Common myeloid progenitor, CD34-positive (primary cell): Measurements from ENCODE around the gene ARID3A.

Source experiments
- CTCF ChIA-PET: fragments of 350-600 bp; sonication (Branson Sonifier 250); formaldehyde crosslinking; loops from one replicate; lab custom pipeline; 2021; ENCODE audit warnings: antibody characterized with exemption; lab: Charles Lee
- POLR2A ChIA-PET: fragments of 350-600 bp; sonication (Branson Sonifier 250); formaldehyde crosslinking; loops from one replicate; lab custom pipeline; 2021; ENCODE audit warnings: antibody characterized with exemption; lab: Charles Lee
- DNase-seq, 3 donors: peaks; one replicate each; pipeline versions ENCODE4 v3.0.0 to v3.0.0-alpha.2; 2013
- H3K27ac ChIP-seq, 2 experiments: 1 replicate in 1 of 2; 2 replicates in 1 of 2; pipeline ENCODE4 v1.7.0; 2013; ENCODE audit warnings: inconsistent platforms in 2 of 2, low read length in 2 of 2, mild to moderate bottlenecking in 2 of 2, low read depth in 1 of 2, moderate library complexity in 1 of 2; ENCODE audit not compliant: severe bottlenecking in 2 of 2, insufficient read depth in 1 of 2, poor library complexity in 1 of 2
- H3K27me3 ChIP-seq, 5 experiments: replicated peaks in 2 of 5; 1 replicate in 3 of 5; 2 replicates in 2 of 5; pipeline versions ENCODE4 v1.6.1 to v1.7.0; 2013; ENCODE audit warnings: low read length in 4 of 5, mild to moderate bottlenecking in 2 of 5, moderate library complexity in 2 of 5, inconsistent platforms in 1 of 5; ENCODE audit not compliant: insufficient read depth in 5 of 5, control insufficient read depth in 4 of 5
- H3K36me3 ChIP-seq, 4 experiments: 1 replicate in 2 of 4; 2 replicates in 2 of 4; pipeline versions ENCODE4 v1.6.1 to v1.7.0; 2013; ENCODE audit warnings: low read length in 3 of 4, control low read depth in 1 of 4, mild to moderate bottlenecking in 1 of 4; ENCODE audit not compliant: control insufficient read depth in 4 of 4, insufficient read depth in 4 of 4
- H3K4me1 ChIP-seq, 4 experiments: 1 replicate in 3 of 4; 2 replicates in 1 of 4; pipeline versions ENCODE4 v1.6.1 to v1.7.1; 2013; ENCODE audit warnings: low read length in 3 of 4, mild to moderate bottlenecking in 3 of 4, control low read depth in 1 of 4, inconsistent platforms in 1 of 4, moderate library complexity in 1 of 4; ENCODE audit not compliant: control insufficient read depth in 4 of 4, insufficient read depth in 4 of 4; ENCODE audit errors: control extremely low read depth in 1 of 4
- H3K4me3 ChIP-seq, 7 experiments: 1 replicate in 4 of 7; 2 replicates in 3 of 7; pipeline versions ENCODE4 v1.5.1 to v1.7.0; 2013; ENCODE audit warnings: mild to moderate bottlenecking in 7 of 7, low read length in 6 of 7, moderate library complexity in 6 of 7, inconsistent platforms in 2 of 7, low read depth in 2 of 7, control low read depth in 1 of 7; ENCODE audit not compliant: insufficient read depth in 4 of 7, control insufficient read depth in 1 of 7; ENCODE audit errors: extremely low read depth in 1 of 7
- H3K9me3 ChIP-seq, 5 experiments: 1 replicate in 4 of 5; 2 replicates in 1 of 5; pipeline versions ENCODE4 v1.6.1 to v1.7.1; 2013; ENCODE audit warnings: low read length in 4 of 5, mild to moderate bottlenecking in 2 of 5, inconsistent platforms in 1 of 5, low read depth in 1 of 5, moderate library complexity in 1 of 5; ENCODE audit not compliant: control insufficient read depth in 4 of 5, insufficient read depth in 2 of 5; ENCODE audit errors: control extremely low read depth in 1 of 5
- WGBS: methylation state at CpG from one replicate; pipeline ENCODE4 v1.1.5; 2013; ENCODE audit not compliant: insufficient coverage; 5-methylcytosine and 5-hydroxymethylcytosine counted together

Gene ARID3A

GRCh38 chr19:1013218-1013617, 87.4 kb downstream of the ARID3A start:
- 96% methylated on average over 2 of the region's 10 CpGs for WGBS
- no peak overlapping the region for H3K27ac ChIP-seq
- DNase-seq = no peak
- ChIA-PET CTCF (interaction anchor here (1.1 kb wide), 1 partner anchor 8 kb away, joined by 3 read pairs; the partner anchor contains the start of gene RNU6-2), POLR2A (no interaction called here)
- H3K27me3 ChIP-seq = no peaks in the 10 kb centered on the region
- H3K4me1 ChIP-seq = peaks cover 0 to 16% (median 13%) of the 10 kb centered on the region in 4 experiments
- no peaks in the 10 kb centered on the region for H3K9me3 ChIP-seq
- peaks cover 4 to 81% (median 50%) of the 10 kb centered on the region in 4 experiments for H3K36me3 ChIP-seq
- H3K4me3 ChIP-seq = no peak overlapping the region

GRCh38 chr19:1014161-1015060, 88.6 kb downstream of the ARID3A start:
- Histone ChIP-seq H3K27ac (no peak overlapping the region), H3K4me1 (peaks cover 0 to 28% (median 22%) of the 10 kb centered on the region in 4 experiments), H3K9me3 (no peaks in the 10 kb centered on the region), H3K36me3 (peaks cover 4 to 87% (median 42%) of the 10 kb centered on the region in 4 experiments), H3K4me3 (no peak overlapping the region), H3K27me3 (no peaks in the 10 kb centered on the region)
- ChIA-PET CTCF (interaction anchor here (0.6 to 1.5 kb wide), 2 partner anchors 10 to 18 kb away, joined by 3 to 6 read pairs; no protein-coding TSS in a partner anchor), POLR2A (interaction anchor here (1.0 kb wide), 1 partner anchor 13 kb away, joined by 3 read pairs; no protein-coding TSS in a partner anchor)
- no peak for DNase-seq
- 94% methylated on average over 48 of the region's 49 CpGs for WGBS

DNA sequence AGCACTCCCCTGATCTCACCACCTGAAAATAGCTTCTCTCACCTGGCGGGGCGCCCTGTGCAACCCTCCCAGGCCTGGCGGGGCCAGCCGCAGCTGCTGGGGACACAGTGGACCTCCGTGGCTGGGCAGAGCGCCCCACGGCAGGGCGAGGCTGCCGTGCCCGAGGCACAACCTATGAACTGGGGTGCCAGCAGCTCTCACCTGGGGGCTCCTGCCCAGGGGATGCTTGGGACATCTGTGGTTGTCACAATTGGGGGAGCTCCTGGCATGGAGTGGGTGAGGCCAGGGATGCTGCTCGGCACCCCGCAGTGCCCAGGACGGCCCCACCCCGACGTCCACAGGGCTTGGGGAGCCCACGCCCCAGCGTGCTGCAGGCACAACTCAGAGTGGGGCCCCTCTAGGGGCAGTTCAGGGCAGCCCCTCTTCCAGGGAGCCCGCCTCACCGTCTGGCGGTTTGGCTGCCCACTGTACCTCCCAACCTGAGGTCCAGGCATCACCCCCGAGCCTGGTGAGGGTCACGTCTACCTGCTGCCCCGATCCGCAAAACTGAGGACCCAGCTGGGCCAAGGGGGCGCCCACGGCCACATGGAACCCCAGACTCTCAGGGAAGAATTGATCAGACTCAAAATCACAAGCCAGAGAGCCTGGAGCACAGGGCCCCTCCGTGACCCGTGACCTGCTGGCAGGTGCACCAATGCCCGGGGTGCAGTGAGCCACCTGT, 89.4 kb downstream of the ARID3A start:
- no peaks in the 10 kb centered on the region for H3K9me3 ChIP-seq
- peaks cover 0 to 36% (median 30%) of the 10 kb centered on the region in 4 experiments for H3K4me1 ChIP-seq
- no peak for DNase-seq
- H3K27me3 ChIP-seq = no peaks in the 10 kb centered on the region
- H3K36me3 ChIP-seq = peaks cover 4 to 80% (median 37%) of the 10 kb centered on the region in 4 experiments
- 98% methylated on average over 24 of the region's 29 CpGs for WGBS
- no peak overlapping the region for H3K4me3 ChIP-seq
- ChIA-PET POLR2A (interaction anchor here (0.6 kb wide), 1 partner anchor 16 kb away, joined by 3 read pairs; no protein-coding TSS in a partner anchor), CTCF (interaction anchor here (1.5 kb wide), 1 partner anchor 11 kb away, joined by 6 read pairs; no protein-coding TSS in a partner anchor)
- no peak overlapping the region for H3K27ac ChIP-seq

- Histone ChIP-seq H3K4me1 (peaks cover 0 to 39% (median 33%) of the 10 kb centered on the region in 4 experiments), H3K9me3 (no peaks in the 10 kb centered on the region), H3K36me3 (peaks cover 2 to 72% (median 31%) of the 10 kb centered on the region in 4 experiments), H3K27ac (peak overlapping the region in 1 of 2 experiments; percentile 36), H3K4me3 (no peak overlapping the region), H3K27me3 (no peaks in the 10 kb centered on the region)
- ChIA-PET CTCF (interaction anchor here (1.0 to 1.5 kb wide), 3 partner anchors 12 to 92 kb away, joined by 3 to 6 read pairs (median 3); no protein-coding TSS in a partner anchor), POLR2A (interaction anchor here (0.6 kb wide), 1 partner anchor 17 kb away, joined by 3 read pairs; no protein-coding TSS in a partner anchor)
- no peak for DNase-seq
- 91% methylated on average over 25 of the region's 31 CpGs for WGBS
These were observed 90.2 kb downstream of the ARID3A start for GRCh38 chr19:1015782-1016646.

- ChIA-PET CTCF (interaction anchor here (0.9 to 1.2 kb wide), 3 partner anchors 68 to 198 kb away, joined by 3 read pairs; no protein-coding TSS in a partner anchor), POLR2A (no interaction called here)
- no peak for DNase-seq
- Histone ChIP-seq H3K27me3 (no peaks in the 10 kb centered on the region), H3K27ac (peak overlapping the region in 1 of 2 experiments; percentile 36), H3K36me3 (peaks cover 2 to 66% (median 27%) of the 10 kb centered on the region in 4 experiments), H3K9me3 (no peaks in the 10 kb centered on the region), H3K4me1 (peaks cover 0 to 43% (median 36%) of the 10 kb centered on the region in 4 experiments), H3K4me3 (no peak overlapping the region)
- 82% methylated on average over 12 of the region's 12 CpGs for WGBS
These were observed 90.8 kb downstream of the ARID3A start for GRCh38 chr19:1016647-1017114.
